Esophagus muscularis mucosa (tissue), 4 donors: ENCODE measurements around the gene FAM107B.

ENCODE experiments used
- CTCF ChIP-seq, 3 experiments: fragments of 200-600 bp in 2 of 3; fragments of 450-650 bp in 1 of 3; sonication (generic) in 2 of 3; IDR thresholded peaks; one replicate each; pipeline ENCODE4 v1.5.1; 2017 to 2019; ENCODE audit warnings: antibody characterized with exemption in 3 of 3, mild to moderate bottlenecking in 2 of 3, moderate library complexity in 1 of 3
- EP300 ChIP-seq: sonication (generic); formaldehyde crosslinking; IDR thresholded peaks from one replicate; pipeline ENCODE4 v1.6.1; 2017; ENCODE audit warnings: antibody characterized with exemption
- POLR2A ChIP-seq: fragments of 450-650 bp; IDR thresholded peaks from one replicate; pipeline ENCODE4 v1.6.1; 2017; ENCODE audit warnings: antibody characterized with exemption, moderate library complexity, mild to moderate bottlenecking, low read depth
- POLR2AphosphoS5 ChIP-seq, 2 donors: sonication (generic); formaldehyde crosslinking; IDR thresholded peaks; one replicate each; pipeline ENCODE4 v1.6.1; 2017; ENCODE audit warnings: antibody characterized with exemption in 2 of 2

GRCh38 chr10:14543904-14544210 lies 230.8 kb downstream of the FAM107B start:
- TF ChIP-seq CTCF (IDR thresholded peaks at IDR 0.05) (no peak), POLR2A (no peak), EP300 (no peak), POLR2AphosphoS5 (IDR thresholded peaks at IDR 0.05) (no peak)
